GM12872 (cell line): ENCODE results near the gene INPP5A.

ENCODE experiments used
- CTCF ChIP-seq: IDR thresholded peaks from 3 replicates; pipeline ENCODE4 v1.5.1; 2011; ENCODE audit warnings: low read depth, mild to moderate bottlenecking, low read length, moderate library complexity; ENCODE audit not compliant: insufficient read depth

Gene INPP5A

GRCh38 chr10:132507409-132507955 lies 30.1 kb upstream of the INPP5A start:
- no peak for TF ChIP-seq CTCF

DNA sequence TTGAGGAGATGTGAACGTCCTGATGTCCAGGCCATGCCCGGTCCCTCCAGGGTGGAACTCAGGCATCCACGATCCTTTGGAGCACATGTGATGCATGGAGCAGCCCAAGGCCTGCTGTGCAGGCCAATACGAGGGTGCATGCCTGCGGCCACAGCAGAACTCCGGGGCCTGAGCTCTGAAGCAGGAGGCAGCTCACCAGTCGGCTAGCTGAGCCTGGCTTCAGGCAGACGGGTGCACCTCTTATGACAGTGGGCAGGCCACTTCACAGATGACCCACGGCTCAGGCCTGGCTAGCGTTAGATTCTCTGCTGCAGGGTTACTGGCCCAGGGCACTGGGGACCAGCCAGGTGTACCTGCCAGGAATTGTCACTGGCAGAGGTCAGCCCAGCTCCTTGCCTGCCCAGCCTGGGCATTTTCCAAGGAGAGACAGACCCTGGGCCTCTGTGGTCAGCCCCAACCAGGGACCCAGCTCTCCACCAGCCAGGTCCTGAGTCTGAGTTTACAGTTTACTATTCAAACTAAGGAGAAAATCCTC lies 29.6 kb upstream of the INPP5A start:
- no peak for TF ChIP-seq CTCF

DNA sequence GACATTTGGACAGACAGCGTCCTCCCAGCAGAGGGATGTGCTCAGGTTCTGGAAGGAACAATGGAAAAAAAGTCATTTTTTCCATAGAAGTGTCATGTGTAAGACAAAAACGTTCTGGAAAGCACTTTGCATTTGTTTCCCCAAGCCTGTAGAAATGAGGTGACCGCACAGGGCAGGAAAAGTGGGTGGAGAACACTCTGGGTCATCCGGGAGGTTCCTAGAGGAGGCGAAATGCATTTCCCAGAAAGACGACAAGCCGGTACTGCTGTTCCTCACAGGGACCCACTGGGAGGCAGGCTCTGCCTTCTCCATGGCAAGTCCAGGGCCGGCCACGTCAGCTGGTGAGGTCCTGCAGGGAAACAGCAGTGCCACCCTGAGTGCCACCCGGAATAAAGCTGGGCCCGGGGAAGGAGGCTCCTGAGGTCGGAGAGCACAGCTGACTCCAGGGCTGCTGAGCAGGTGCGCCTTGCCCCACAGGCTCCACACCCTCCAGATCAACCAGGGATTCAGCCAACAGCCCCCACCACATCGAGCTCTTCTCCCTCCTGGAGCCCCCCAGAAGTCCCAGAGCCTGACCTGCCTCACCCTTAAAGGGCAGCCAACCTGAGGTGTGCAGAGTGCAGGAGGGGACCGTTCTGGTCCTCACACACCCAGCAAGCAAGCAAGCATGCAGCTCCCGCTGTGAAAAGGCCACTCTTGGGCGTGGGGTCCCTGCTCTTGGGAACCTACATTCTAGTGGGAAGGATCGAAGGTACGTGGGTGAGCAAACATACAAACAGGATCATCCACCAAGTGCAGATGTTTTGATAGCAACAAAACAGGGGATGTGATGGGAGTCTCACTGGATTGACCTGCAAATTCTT lies 28.8 kb upstream of the INPP5A start:
- TF ChIP-seq CTCF = no peak

DNA sequence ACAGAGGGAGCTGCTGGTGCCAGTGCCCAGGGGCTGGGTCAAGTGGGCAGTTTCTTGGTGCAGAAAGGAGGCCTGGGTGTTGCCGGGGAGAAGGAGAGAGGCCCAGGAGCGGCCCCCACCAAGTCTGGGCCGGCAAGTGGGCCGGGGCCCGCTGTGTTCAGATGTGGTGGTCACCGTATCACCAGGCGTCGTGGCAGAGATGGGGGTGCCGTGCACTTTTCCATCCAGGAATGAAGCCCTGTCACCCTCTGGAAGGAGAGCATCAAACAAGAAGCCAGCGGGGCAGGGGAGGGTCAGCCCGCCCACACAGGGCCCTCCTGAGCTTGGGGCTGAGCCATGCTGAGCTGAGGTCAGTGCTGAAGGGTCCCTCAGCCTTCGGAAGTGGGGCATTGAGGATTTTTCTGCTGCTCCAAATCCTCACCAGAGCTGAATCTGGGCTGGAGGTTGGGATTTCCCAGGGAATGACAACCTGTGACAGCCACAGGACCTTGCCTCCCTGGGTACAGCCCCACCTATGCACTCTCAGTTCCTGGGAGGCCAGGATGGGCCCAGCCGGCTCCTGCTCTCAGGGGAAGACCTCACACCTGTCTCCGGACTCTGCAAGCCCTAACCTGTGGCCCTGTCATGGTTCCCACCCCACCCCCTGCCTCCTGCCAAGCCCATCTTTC lies 27.9 kb upstream of the INPP5A start:
- no peak for TF ChIP-seq CTCF

DNA sequence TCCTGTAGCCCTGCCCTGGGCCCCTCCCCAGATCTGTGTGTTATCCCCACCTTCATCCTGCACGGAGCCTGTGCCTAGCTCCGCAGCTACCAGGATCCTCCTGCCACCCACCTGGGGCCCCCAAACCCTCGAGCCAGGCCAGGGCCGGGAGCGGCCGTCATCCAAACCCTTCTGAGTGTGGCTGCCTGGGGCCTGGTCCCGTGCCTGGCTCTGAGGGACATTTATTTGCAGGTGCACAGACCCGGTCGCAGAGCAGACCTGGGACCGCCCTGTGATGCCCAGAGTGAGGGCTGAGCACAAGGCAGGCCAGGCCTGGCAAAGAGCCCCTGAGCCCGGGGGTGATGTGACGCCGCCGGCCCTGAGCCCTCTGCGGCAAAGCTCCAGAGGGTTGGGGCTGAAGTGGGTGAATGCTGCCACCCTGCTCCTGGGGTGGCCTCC lies 27.4 kb upstream of the INPP5A start:
- no peak for TF ChIP-seq CTCF

DNA sequence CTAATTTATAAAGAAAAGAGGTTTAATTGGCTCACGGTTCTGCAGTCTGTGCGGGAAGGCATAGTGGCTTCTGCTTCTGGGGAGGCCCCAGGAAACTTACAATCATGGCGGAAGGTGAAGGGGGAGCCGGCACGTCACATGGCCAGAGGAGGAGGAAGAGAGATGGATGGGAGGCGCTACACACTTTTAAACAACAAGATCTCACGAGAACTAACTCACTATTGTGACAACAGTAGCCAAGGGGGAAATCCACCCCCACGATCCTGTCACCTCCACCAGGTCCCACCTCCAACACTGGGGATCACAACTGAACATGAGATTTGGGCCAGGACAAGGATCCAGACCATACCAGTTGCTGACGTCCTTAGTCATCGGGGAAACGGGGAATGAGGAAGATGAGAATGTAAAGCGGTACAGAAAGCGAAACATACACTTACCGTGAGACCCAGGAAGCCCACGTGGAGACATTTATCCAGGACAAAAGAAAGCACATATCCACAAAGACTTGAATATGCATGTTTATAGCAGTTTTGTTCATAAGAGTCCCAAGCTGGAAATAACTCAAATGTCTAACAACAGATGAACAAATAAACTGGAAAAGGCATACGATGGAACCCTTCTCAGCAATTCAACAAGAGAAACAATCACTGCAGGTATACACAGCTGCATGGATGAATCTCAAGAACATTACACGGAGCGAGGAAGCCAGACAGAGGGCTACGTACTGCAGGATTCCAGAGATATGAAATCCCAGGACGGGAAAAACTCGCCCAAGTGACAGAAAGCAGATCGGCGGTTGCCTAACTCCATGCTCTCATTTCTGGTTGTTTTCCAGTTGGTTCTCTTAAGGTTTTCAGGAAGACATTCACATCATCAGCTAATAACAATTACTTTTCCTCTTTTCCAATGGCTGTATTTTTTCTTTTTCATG lies 26.2 kb upstream of the INPP5A start:
- TF ChIP-seq CTCF = no peak
